WTC11 (cell line): Measurements from ENCODE around the gene UBA1. TPM values are rescaled to one million over a fixed set of nuclear protein-coding genes. Genes with fewer than 3 reads are reported as not detected.
"Not testable (repeated sequence)": the region's sequence is repeated elsewhere in the genome, so short reads cannot be mapped to it uniquely, and the experiment has no call there.

Experiments used
- ATAC-seq: fragments of 200-7000 bp; cut with Tn5 transposase; 2 replicates; pipeline ENCODE4 v1.10.0; 2021; ENCODE audit warnings: mild to moderate bottlenecking, moderate library complexity
- CTCF ChIA-PET: fragments of 300-600 bp; sonication (Branson Sonifier 250); formaldehyde crosslinking; loops from one replicate; lab custom pipeline; 2021; ENCODE audit warnings: antibody characterized with exemption; lab: Charles Lee
- POLR2A ChIA-PET: fragments of 350-600 bp; sonication (Branson Sonifier 250); formaldehyde crosslinking; loops from one replicate; lab custom pipeline; 2021; ENCODE audit warnings: antibody characterized with exemption; lab: Charles Lee
- DNase-seq: peaks from one replicate; pipeline ENCODE4 v3.0.0; 2021; ENCODE audit warnings: low spot score
- H3K27ac Mint-ChIP-seq: 2 replicates; pipeline ENCODE4 v1.8.0; 2021; ENCODE audit warnings: mixed read lengths
- H3K27me3 Mint-ChIP-seq: 2 replicates; pipeline ENCODE4 v1.8.0; 2021; ENCODE audit warnings: low read depth, mild to moderate bottlenecking, moderate library complexity, mixed read lengths
- H3K36me3 Mint-ChIP-seq: 2 replicates; pipeline ENCODE4 v1.8.0; 2021; ENCODE audit warnings: mixed read lengths
- H3K4me1 Mint-ChIP-seq: 2 replicates; pipeline ENCODE4 v1.8.0; 2022; ENCODE audit warnings: mixed read lengths
- H3K4me3 Mint-ChIP-seq: 2 replicates; pipeline ENCODE4 v1.8.0; 2021; ENCODE audit warnings: mild to moderate bottlenecking, moderate library complexity, mixed read lengths
- H3K9me3 Mint-ChIP-seq: 2 replicates; pipeline ENCODE4 v1.8.0; 2021; ENCODE audit warnings: mixed read lengths
- PRRX2 ChIP-seq: fragments of 250-450 bp; sonication (Bioruptor Pico); IDR thresholded peaks from 2 replicates; pipeline ENCODE4 v1.8.0; 2021; ENCODE audit warnings: mild to moderate bottlenecking
- ZBTB21 ChIP-seq: sonication (generic); formaldehyde crosslinking; IDR thresholded peaks from 2 replicates; pipeline ENCODE4 v1.8.1; 2023; ENCODE audit warnings: mild to moderate bottlenecking, missing genetic modification reagents, borderline replicate concordance
- ZNF317 ChIP-seq: sonication (generic); formaldehyde crosslinking; IDR thresholded peaks from 2 replicates; pipeline ENCODE4 v1.8.1; 2023; ENCODE audit warnings: low read depth, mild to moderate bottlenecking, moderate library complexity, missing genetic modification reagents, borderline replicate concordance
- total RNA-seq: library from RNA; stranded (reverse); gene quantifications from 3 replicates; pipeline ENCODE4 v1.2.3, GENCODE V29; 2021

The UBA1 gene
- total RNA-seq, 1 experiment from 2014 or later: 379 TPM

GRCh38 chrX:47250017-47250347, 56.4 kb downstream of the UBA1 start:
- POLR2A ChIA-PET: interaction anchor here (0.6 kb wide), 1 partner anchor 112 kb away, joined by 7 read pairs; no protein-coding TSS in a partner anchor
- Mint-ChIP-seq H3K36me3 (peaks cover 15% of the 10 kb centered on the region), H3K4me1 (no peaks in the 10 kb centered on the region), H3K4me3 (no peak overlapping the region), H3K27me3 (no peaks in the 10 kb centered on the region), H3K9me3 (no peaks in the 10 kb centered on the region), H3K27ac (no peak overlapping the region)
- DNase-seq (no peak), ATAC-seq (no peak)
- CTCF ChIA-PET: interaction anchor here (0.6 kb wide), 1 partner anchor 10 kb away, joined by 3 read pairs; no protein-coding TSS in a partner anchor
- TF ChIP-seq ZNF317 (CRISPR knock-in tag): no peak
- no peak for TF ChIP-seq PRRX2 (CRISPR knock-in tag)
- TF ChIP-seq ZBTB21: no peak

GRCh38 chrX:47257620-47258019, 64.0 kb downstream of the UBA1 start:
- H3K27ac Mint-ChIP-seq, H3K27me3 Mint-ChIP-seq, H3K9me3 Mint-ChIP-seq, DNase-seq, H3K4me3 Mint-ChIP-seq, H3K4me1 Mint-ChIP-seq, POLR2A ChIA-PET, ATAC-seq, H3K36me3 Mint-ChIP-seq: not testable (repeated sequence)
- CTCF ChIA-PET: interaction anchor here (0.5 kb wide), 1 partner anchor 111 kb away, joined by 3 read pairs; no protein-coding TSS in a partner anchor

Other genes starting within 250 kb of the UBA1 start
- 1.6 to 2.7 TPM (median 1.6 TPM) in 3 replicates for gene RGN, start 115.4 kb upstream of the UBA1 start, total RNA-seq
- 105 to 110 TPM (median 106 TPM) in 3 replicates for gene NDUFB11, start 49.1 kb upstream of the UBA1 start, total RNA-seq
- 65.6 to 66.1 TPM (median 65.8 TPM) in 3 replicates for gene RBM10, start 48.6 kb upstream of the UBA1 start, total RNA-seq
- gene CDK16, start 24.9 kb downstream of the UBA1 start, total RNA-seq: 130 to 150 TPM (median 145 TPM) in 3 replicates
- 82.5 to 86.8 TPM (median 86.3 TPM) in 3 replicates for gene USP11, start 39.2 kb downstream of the UBA1 start, total RNA-seq
- gene ZNF157, start 176.7 kb downstream of the UBA1 start, total RNA-seq: 1.7 to 2.0 TPM (median 1.8 TPM) in 3 replicates